Ectodermal cell (in vitro differentiated cells): ENCODE results near the gene PRKCQ.
"Not testable (repeated sequence)": the region's sequence is repeated elsewhere in the genome, so short reads cannot be mapped to it uniquely, and the experiment has no call there.

Experiments
- H3K27ac ChIP-seq: 2 replicates; pipeline ENCODE4 v1.7.0; 2013; ENCODE audit warnings: mild to moderate bottlenecking, low read depth, low read length; ENCODE audit not compliant: insufficient read depth, poor library complexity, severe bottlenecking
- H3K27me3 ChIP-seq: 2 replicates; pipeline ENCODE4 v1.7.0; 2013; ENCODE audit warnings: mild to moderate bottlenecking, low read length; ENCODE audit not compliant: insufficient read depth, control insufficient read depth, poor library complexity, severe bottlenecking
- H3K36me3 ChIP-seq: one replicate; pipeline ENCODE4 v1.7.0; 2013; ENCODE audit warnings: low read length; ENCODE audit not compliant: control insufficient read depth, insufficient read depth
- H3K4me1 ChIP-seq: one replicate; pipeline ENCODE4 v1.7.0; 2013; ENCODE audit warnings: low read length; ENCODE audit not compliant: control insufficient read depth, insufficient read depth
- H3K4me3 ChIP-seq: 2 replicates; pipeline ENCODE4 v1.7.0; 2013; ENCODE audit warnings: low read depth, low read length, control low read depth; ENCODE audit not compliant: insufficient read depth
- H3K9me3 ChIP-seq: 2 replicates; pipeline ENCODE4 v1.7.0; 2013; ENCODE audit warnings: mild to moderate bottlenecking, low read length, moderate library complexity; ENCODE audit not compliant: control insufficient read depth
- WGBS, 2 experiments: methylation state at CpG; one replicate each; pipeline ENCODE4 v1.1.7; 2013; ENCODE audit warnings: missing lambda C conversion rate in 2 of 2; 5-methylcytosine and 5-hydroxymethylcytosine counted together

Gene PRKCQ

DNA sequence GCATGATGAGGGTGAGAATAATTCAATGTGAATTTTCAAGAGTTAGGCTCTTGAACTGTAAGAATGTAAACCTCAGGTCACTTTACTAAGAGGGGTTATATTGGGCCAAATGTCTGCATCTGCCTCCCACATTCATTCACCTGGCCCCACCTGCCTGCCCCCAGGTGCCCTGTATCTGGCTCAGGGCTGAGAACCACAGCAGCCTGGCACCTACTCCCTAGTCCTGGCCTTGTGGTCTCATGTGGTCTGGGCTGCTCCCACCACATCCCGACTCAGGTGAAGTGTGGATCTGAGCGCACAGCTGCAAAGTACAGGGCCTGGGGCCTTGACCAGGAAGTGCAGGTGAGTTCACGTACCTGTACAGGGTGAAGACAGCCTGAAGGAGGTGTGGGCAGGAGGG lies 195.2 kb downstream of the PRKCQ start:
- no peaks in the 10 kb centered on the region for H3K27me3 ChIP-seq
- H3K4me1 ChIP-seq: no peaks in the 10 kb centered on the region
- no peaks in the 10 kb centered on the region for H3K36me3 ChIP-seq
- no peak overlapping the region for H3K4me3 ChIP-seq
- no peak overlapping the region for H3K27ac ChIP-seq
- whole genome bisulfite sequencing, 2 experiments: 93 to 99% methylated on average over 3 of the region's 3 CpGs
- H3K9me3 ChIP-seq: peaks cover 2% of the 10 kb centered on the region

DNA sequence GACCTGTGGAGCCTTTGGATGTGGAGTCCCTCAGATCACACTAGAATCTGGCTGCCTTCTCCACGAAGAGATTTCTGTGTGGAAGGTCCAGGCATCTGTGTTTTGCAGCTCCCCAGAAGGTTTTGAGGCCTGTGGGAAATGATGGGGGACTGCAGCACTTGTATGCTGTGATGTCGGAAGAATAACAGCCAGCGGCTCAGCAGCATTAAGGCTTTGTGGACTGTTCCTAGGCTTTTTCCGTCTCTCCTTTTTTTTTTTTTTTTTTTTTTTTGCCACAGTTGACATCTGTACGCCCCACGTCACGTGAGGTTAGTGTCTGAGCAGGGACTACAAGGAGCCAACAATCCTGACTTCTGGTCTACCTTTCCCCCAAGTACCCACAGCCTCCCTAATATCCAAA lies 196.0 kb downstream of the PRKCQ start:
- Histone ChIP-seq H3K4me3 (no peak overlapping the region), H3K36me3 (no peaks in the 10 kb centered on the region), H3K27me3 (no peaks in the 10 kb centered on the region), H3K4me1 (no peaks in the 10 kb centered on the region), H3K27ac (no peak overlapping the region), H3K9me3 (peaks cover 9% of the 10 kb centered on the region)
- 90 to 95% methylated on average over 7 of the region's 7 CpGs for WGBS, 2 experiments

- Histone ChIP-seq H3K27ac (no peak overlapping the region), H3K27me3 (no peaks in the 10 kb centered on the region), H3K4me1 (no peaks in the 10 kb centered on the region), H3K4me3 (no peak overlapping the region), H3K9me3 (peaks cover 9% of the 10 kb centered on the region), H3K36me3 (no peaks in the 10 kb centered on the region)
- WGBS, 2 experiments: 92 to 93% methylated on average over 8 of the region's 8 CpGs
Observed at GRCh38 chr10:6383096-6383812, 196.8 kb downstream of the PRKCQ start.

DNA sequence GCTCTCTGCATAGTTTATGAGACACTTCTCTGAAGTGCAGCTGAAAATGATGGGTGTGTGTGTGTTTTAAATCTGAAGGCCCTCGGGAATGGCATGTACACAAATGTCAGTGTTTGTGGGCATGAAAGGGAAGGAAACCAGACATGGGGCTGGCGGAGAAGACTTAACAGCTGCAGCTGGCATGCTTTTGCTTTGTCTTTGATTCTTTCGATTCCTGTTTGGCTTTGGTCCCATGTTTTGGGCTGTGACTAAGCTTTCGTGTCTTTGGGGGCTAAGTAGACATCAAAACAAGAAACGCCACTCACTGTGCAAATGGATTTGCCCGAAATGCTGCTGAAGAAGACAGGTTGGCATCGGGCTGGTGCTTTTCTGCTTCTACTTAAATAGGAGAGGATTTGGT lies 198.0 kb downstream of the PRKCQ start:
- H3K9me3 ChIP-seq: peaks cover 9% of the 10 kb centered on the region
- H3K4me1 ChIP-seq: no peaks in the 10 kb centered on the region
- no peaks in the 10 kb centered on the region for H3K36me3 ChIP-seq
- H3K27me3 ChIP-seq: no peaks in the 10 kb centered on the region
- H3K4me3 ChIP-seq: no peak overlapping the region
- H3K27ac ChIP-seq: no peak overlapping the region
- WGBS, 2 experiments: 85 to 89% methylated on average over 7 of the region's 7 CpGs

- not testable (repeated sequence) for H3K4me3 ChIP-seq, H3K27ac ChIP-seq, H3K36me3 ChIP-seq, H3K4me1 ChIP-seq, H3K9me3 ChIP-seq, H3K27me3 ChIP-seq
- 88 to 89% methylated on average over 5 of the region's 5 CpGs for WGBS, 2 experiments
Observed at GRCh38 chr10:6380478-6380877, 199.6 kb downstream of the PRKCQ start.

DNA sequence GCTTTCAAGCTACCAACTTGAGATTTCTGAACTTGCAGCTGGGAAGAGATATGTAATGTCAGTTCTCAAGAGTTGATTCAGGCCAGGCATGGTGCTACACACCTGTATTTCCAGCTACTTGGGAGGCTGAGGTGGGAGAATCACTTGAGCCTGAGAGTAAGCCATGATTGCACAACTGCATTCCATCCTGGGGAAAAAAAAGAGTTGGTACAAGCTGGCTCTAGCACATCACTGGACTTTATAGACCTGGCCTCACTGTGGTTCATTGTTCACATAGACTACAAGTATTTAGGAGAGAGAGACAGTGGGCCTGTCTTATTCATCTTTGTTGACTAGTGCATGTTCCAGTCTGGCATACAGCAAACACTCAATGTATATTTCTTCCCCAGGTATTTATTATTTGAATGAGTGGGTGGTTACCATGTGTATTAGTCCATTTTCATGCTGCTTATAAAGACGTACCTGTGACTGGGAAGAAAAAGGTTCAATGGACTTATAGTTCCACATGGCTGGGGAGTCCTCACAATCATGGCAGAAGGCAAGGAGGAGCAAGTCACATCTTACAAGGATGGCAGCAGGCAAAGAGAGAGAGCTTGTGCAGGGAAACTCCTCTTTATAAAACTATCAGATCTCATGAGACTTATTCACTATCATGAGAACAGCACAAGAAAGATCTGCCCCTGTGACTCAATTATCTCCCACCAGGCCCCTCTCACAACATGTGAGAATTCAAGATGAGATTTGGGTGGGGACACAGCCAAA lies 200.9 kb downstream of the PRKCQ start:
- Histone ChIP-seq H3K27me3 (no peaks in the 10 kb centered on the region), H3K4me3 (no peak overlapping the region), H3K36me3 (no peaks in the 10 kb centered on the region), H3K9me3 (peaks cover 9% of the 10 kb centered on the region), H3K4me1 (no peaks in the 10 kb centered on the region), H3K27ac (no peak overlapping the region)
- 89 to 92% methylated on average over 1 of the region's 1 CpG for WGBS, 2 experiments
